ENCODE measurements around the gene ASAH2. TPM values are rescaled to one million over a fixed set of nuclear protein-coding genes. Genes with fewer than 3 reads are reported as not detected.

ASAH2 gene
- total RNA-seq, 1 donor from 2014 or later, result not detected

GRCh38 chr10:50281210-50281966 is 30.1 kb upstream of the ASAH2 start:
- no peak for DNase-seq
- H3K36me3 ChIP-seq, result no peaks in the 10 kb centered on the region
- intact Hi-C loops (cut with DNase I), result no loop called here
- TF ChIP-seq CTCF (IDR thresholded peaks at IDR 0.05), result no peak
- H3K9me3 ChIP-seq, result no peaks in the 10 kb centered on the region
- no peaks in the 10 kb centered on the region for H3K27me3 ChIP-seq (ENCODE audit: low read depth)
- ATAC-seq, result no peak
- no peak overlapping the region for H3K27ac ChIP-seq
- H3K4me1 ChIP-seq, result no peaks in the 10 kb centered on the region
- H3K4me3 ChIP-seq, result no peak overlapping the region

- ATAC-seq (no peak), DNase-seq (no peak)
- Histone ChIP-seq H3K36me3 (no peaks in the 10 kb centered on the region), H3K4me3 (no peak overlapping the region), H3K27me3 (ENCODE audit: low read depth) (no peaks in the 10 kb centered on the region), H3K4me1 (no peaks in the 10 kb centered on the region), H3K27ac (no peak overlapping the region), H3K9me3 (no peaks in the 10 kb centered on the region)
- TF ChIP-seq CTCF (IDR thresholded peaks at IDR 0.05), result no peak
- intact Hi-C loops (cut with DNase I), result no loop called here
Observed at GRCh38 chr10:50280049-50280841, 28.9 kb upstream of the ASAH2 start.

- Histone ChIP-seq H3K4me3 (no peak overlapping the region), H3K36me3 (no peaks in the 10 kb centered on the region), H3K9me3 (no peaks in the 10 kb centered on the region), H3K27me3 (ENCODE audit: low read depth) (no peaks in the 10 kb centered on the region), H3K4me1 (no peaks in the 10 kb centered on the region), H3K27ac (no peak overlapping the region)
- ATAC-seq (peak in 1 of 2 donors; percentile 23), DNase-seq (no peak)
- no peak for TF ChIP-seq CTCF (IDR thresholded peaks at IDR 0.05)
- intact Hi-C loops (cut with DNase I), result no loop called here
Observed at GRCh38 chr10:50279489-50279888, 28.2 kb upstream of the ASAH2 start.

- ATAC-seq (peak; percentile 64 to 72), DNase-seq (peak; percentile 47)
- Histone ChIP-seq H3K27me3 (ENCODE audit: low read depth) (no peaks in the 10 kb centered on the region), H3K36me3 (no peaks in the 10 kb centered on the region), H3K4me1 (no peaks in the 10 kb centered on the region), H3K27ac (no peak overlapping the region), H3K4me3 (no peak overlapping the region), H3K9me3 (no peaks in the 10 kb centered on the region)
- peak; percentile 62 for TF ChIP-seq CTCF (IDR thresholded peaks at IDR 0.05)
- intact Hi-C loops (cut with DNase I), result no loop called here
Observed at GRCh38 chr10:50275650-50276235, 24.4 kb upstream of the ASAH2 start.

- ATAC-seq, result no peak
- no peaks in the 10 kb centered on the region for H3K27me3 ChIP-seq (ENCODE audit: low read depth)
- intact Hi-C loops (cut with DNase I), result no loop called here
Observed at GRCh38 chr10:50272531-50272930, 21.2 kb upstream of the ASAH2 start.

More at GRCh38 chr10:50272531-50272930, 21.2 kb upstream of the ASAH2 start:
- Histone ChIP-seq H3K4me3 (no peak overlapping the region), H3K27ac (no peak overlapping the region), H3K36me3 (no peaks in the 10 kb centered on the region), H3K9me3 (no peaks in the 10 kb centered on the region), H3K4me1 (no peaks in the 10 kb centered on the region)
- TF ChIP-seq CTCF (IDR thresholded peaks at IDR 0.05), result no peak
- DNase-seq, result no peak
